GOT3 (cell line): ENCODE measurements around the gene ABCD3.

Source experiments
- DNase-seq: peaks from one replicate; lab custom pipeline; 2025; ENCODE audit warnings: mixed read lengths; lab: John Stamatoyannopoulos, UW

The ABCD3 gene

DNA sequence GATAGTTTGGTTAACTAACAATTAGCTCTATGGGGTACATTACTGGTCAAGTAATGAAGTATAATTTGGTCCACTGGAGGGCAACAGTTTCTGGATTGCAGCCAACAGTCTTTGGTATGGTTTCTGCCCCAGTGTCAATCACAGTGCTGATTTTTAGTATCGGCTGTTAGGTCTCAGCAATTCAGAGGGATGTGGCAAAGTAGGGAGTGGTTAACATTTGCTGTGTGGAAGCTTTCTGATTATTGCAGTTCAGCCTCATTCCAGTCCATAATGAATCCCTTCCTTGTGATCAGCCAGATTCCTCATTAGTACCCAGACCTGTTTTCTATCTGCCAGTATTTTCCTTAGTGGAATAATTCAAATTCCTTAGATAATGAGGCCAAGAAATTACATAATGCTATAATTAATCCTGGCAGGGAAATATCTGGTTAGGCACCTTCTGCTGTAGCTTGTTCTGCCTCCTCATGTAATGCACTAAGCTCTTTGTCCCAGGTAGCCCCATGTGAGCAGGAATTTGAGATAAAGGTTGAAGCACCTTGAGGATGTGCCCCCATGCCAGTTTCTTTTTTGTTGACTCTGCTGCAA, 109.3 kb downstream of the ABCD3 start:
- DNase-seq, result no peak

DNA sequence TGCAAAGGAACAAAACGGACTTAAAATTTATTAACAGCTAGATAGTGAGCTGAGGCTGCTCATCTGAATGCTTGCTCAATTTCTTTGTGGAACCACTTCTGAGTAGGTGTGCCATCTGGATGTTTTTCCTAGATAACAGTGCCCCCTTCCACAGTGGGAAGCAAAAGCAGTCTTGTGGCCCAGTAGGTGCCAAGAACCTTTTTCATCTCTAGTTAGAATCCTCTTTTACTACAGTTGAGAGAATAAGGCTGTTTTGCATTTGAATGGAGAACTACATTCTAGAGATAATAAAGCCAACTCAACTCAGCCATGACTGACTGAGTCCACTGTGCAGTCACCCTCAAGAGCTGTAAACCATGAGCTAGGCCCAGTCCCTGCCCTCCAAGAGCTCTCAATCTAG, 110.1 kb downstream of the ABCD3 start:
- DNase-seq, result no peak

DNA sequence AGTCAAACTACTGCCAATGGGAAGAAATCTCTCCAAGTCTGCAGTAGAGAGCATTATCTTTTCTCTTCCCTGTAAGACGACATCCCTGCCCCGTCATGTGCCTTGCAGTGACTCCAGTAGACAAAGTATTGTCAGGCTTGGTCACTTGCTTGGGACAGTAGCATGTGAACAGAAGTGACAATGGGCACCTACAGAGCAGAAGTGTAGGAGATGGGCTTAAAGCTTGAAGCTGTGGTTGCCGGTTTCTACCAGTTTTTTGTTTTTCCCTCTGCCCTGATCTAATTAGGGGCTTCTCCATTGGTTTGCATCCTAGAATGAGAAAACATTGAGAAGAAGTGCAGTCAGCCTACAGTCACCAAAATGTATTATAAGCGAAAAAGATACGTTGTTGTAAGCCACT, 110.6 kb downstream of the ABCD3 start:
- DNase-seq, result no peak

- no peak for DNase-seq
Observed at GRCh38 chr1:94529416-94529815, 111.2 kb downstream of the ABCD3 start.

- DNase-seq, result no peak
Observed at GRCh38 chr1:94530373-94530878, 112.2 kb downstream of the ABCD3 start.

DNA sequence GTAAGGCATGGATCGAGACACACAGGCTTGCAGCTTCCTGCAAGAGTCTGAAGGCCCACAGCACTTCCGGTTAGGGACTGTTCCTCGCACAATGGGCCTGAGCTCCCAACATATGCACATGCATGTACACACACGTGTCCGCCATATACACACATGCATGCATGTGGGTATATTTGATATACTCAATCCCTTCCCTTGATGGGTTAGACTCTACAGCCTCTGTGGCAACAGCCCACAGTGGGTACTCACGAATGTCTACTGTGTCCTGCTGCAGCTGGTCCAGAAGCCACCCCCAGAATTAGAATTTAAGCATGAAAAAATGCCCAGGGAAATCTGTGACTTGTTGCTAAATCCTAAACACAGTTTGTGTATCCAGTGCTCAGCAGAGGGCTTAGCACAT, 113.5 kb downstream of the ABCD3 start:
- DNase-seq, result no peak

- no peak for DNase-seq
Observed at GRCh38 chr1:94532077-94532476, 113.9 kb downstream of the ABCD3 start.

GRCh38 chr1:94535095-94535494, 116.9 kb downstream of the ABCD3 start:
- DNase-seq, result no peak

GRCh38 chr1:94535879-94536278, 117.7 kb downstream of the ABCD3 start:
- no peak for DNase-seq

DNA sequence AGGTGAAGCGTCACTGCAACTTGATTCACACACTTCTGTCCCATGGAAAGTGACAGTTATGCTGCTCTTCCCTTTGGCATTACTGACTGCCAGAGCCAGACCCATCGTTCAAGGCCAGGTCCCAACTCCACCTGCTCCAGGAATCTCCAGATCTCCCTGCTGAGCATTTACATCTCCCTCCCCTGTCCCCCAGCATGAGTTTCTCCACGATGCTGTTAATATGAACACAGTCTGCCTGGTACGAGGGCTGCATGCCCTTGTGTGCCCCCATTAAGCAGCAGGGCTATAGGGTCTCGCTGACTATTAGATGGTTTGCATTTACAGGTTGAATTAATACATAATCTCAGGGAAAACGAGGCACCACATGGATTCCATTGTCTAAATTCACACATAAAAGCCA, 119.1 kb downstream of the ABCD3 start:
- no peak for DNase-seq

DNA sequence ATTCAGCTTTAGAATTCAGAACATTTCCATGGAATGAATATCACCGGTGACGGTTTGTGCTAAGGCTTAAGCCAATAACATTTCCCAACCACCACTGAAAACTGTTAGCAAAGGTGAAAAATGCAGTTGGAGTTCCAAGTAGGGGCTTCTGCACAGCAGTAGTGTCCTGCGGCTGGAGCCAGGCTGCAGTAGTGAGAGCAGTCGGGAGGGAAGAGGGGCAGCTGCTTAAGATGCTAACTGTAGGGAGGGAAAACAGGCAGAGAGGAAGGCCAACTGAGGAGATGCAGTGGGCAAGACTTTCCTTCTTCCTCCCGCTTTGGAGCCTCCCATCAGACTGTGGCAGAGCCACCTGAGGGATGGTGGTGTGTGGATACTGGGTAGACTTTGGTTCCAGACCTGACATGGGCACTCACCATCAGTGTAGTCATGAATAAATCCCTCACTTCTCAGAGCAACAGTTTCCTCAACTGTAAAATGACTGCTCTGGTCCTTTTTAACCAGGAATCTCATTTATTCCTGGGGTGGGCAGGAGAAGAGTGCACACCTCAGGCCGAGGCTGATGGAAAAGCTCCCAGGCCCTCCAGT, 120.1 kb downstream of the ABCD3 start:
- no peak for DNase-seq

DNA sequence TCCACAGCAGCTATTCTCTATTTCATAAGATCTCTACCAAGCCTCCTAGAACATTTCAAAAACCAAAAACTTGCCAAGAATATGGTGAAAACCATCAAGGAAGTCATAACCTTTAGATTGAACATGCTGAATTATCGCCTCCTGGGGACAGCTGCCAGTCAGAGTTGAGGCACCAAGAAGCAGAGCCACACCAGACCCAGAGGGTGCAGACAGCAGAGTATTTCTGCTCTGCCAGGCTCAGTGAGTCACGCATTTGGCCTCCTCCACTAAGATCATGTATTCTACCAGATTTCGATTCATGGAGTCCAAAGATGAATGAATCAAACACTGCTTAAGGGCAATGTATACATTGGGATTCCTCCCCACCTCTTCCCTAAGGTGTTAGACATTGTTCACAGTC, 121.3 kb downstream of the ABCD3 start:
- DNase-seq, result no peak

DNA sequence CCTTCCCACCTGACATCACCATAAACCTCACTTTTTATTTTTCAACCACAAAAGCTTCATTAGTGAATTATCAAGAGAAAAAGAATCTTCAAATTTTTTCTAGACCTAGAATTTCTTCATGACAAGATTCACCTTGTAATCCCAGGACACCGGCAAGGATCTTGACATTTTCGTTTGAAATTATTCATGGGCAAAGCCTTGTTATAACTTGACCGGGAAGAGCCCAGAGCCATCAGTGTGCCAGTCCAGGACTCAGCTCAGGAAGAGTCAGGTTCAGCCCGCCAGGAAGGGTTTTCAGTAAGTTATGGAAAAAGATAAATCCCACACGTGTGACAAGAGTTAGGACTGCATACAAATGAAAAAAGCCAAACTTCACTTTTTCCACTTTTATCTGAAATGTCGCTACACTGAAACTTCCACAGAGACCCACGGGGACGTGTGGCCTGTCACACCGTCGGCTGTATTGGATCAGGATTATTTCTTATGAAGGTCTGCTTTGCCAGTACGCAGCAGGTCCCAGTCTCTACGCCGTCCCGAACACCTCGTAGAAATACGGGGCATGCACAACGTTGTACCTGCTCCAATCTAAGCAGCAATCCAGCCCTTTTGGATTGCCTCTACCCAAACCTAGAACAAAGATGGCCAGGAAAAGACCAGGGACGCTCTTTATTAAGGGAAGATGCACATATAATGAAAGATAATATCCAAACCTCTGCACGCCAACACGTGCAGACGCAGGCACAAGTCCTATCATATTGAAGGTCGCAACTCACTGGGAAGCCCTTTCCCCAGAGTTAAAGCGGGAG, 122.5 kb downstream of the ABCD3 start:
- no peak for DNase-seq

GRCh38 chr1:94541246-94542087, 123.3 kb downstream of the ABCD3 start, which contains the start of gene F3:
Gene F3 (minus strand): TSS chr1:94541759. CDS start chr1:94541636, 123 bp downstream.
- DNase-seq, result peak; percentile 14

- no peak for DNase-seq
Observed at GRCh38 chr1:94542088-94542870, 124.1 kb downstream of the ABCD3 start.

GRCh38 chr1:94543001-94543400, 124.8 kb downstream of the ABCD3 start:
- no peak for DNase-seq

- DNase-seq, result no peak
Observed at GRCh38 chr1:94543893-94544635, 125.9 kb downstream of the ABCD3 start.

- DNase-seq, result no peak
Observed at GRCh38 chr1:94544706-94545490, 126.7 kb downstream of the ABCD3 start.

- DNase-seq, result no peak
Observed at GRCh38 chr1:94549706-94550105, 131.5 kb downstream of the ABCD3 start.

DNA sequence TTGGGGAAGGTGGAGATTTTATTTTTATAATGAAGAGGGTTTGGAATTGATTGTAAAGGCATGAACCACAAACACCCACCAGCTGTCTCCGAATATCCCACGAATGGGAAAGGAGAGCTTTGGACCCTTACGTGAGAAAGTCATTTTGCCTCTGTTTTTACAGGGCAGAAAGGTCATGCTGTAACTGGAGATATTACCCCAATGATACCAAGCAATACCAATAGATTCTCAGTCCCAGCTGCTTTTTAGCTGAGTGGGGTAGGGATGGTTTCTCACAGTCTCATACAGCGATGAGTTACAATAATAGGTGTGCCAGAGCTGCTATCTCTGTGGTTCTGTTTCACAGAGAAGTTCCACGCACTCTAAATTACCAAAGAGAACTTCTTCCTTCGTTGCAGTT, 132.2 kb downstream of the ABCD3 start:
- DNase-seq, result no peak
